Neural progenitor cell (in vitro differentiated cells): Measurements from ENCODE around the gene NAT10. TPM values are rescaled to one million over a fixed set of nuclear protein-coding genes. Genes with fewer than 3 reads are reported as not detected.

Experiments used
- DNase-seq: peaks from one replicate; pipeline ENCODE4 v3.0.0-alpha.2; 2016; ENCODE audit warnings: low spot score
- H2AFZ ChIP-seq: fragments of 200-600 bp; sonication (generic); replicated peaks from 2 replicates; pipeline ENCODE4 v1.6.1; 2016; ENCODE audit warnings: antibody characterized with exemption
- H3F3A ChIP-seq: fragments of 200-600 bp; sonication (generic); 2 replicates; pipeline ENCODE4 v1.6.1; 2016; ENCODE audit warnings: antibody characterized with exemption, low read depth
- H3K27ac ChIP-seq: fragments of 200-600 bp; sonication (generic); 2 replicates; pipeline ENCODE4 v1.5.1; 2016; ENCODE audit warnings: mild to moderate bottlenecking
- H3K27me3 ChIP-seq: fragments of 200-600 bp; sonication (generic); 2 replicates; pipeline ENCODE4 v1.6.1; 2016; ENCODE audit warnings: mild to moderate bottlenecking, moderate library complexity
- H3K36me3 ChIP-seq: fragments of 200-600 bp; sonication (generic); 2 replicates; pipeline ENCODE4 v1.5.1; 2016
- H3K4me1 ChIP-seq: fragments of 200-600 bp; sonication (generic); 2 replicates; pipeline ENCODE4 v1.6.1; 2016; ENCODE audit warnings: mixed run types
- H3K4me2 ChIP-seq: fragments of 200-600 bp; sonication (generic); 2 replicates; pipeline ENCODE4 v1.6.1; 2016
- H3K4me3 ChIP-seq: fragments of 200-600 bp; sonication (generic); 2 replicates; pipeline ENCODE4 v1.5.1; 2016
- H3K79me2 ChIP-seq: fragments of 200-600 bp; sonication (generic); 2 replicates; pipeline ENCODE4 v1.6.1; 2016; ENCODE audit warnings: low read depth
- H3K9ac ChIP-seq: fragments of 200-600 bp; sonication (generic); 2 replicates; pipeline ENCODE4 v1.6.1; 2016
- H3K9me3 ChIP-seq: fragments of 200-600 bp; sonication (generic); 2 replicates; pipeline ENCODE4 v1.5.1; 2016; ENCODE audit warnings: low read depth
- H4K20me1 ChIP-seq: fragments of 200-600 bp; sonication (generic); 2 replicates; pipeline ENCODE4 v1.6.1; 2016; ENCODE audit warnings: low read depth
- H3K27ac Mint-ChIP-seq: 3 replicates; pipeline ENCODE4 v1.8.0; 2021; ENCODE audit warnings: mixed read lengths
- H3K27me3 Mint-ChIP-seq: 2 replicates; pipeline ENCODE4 v1.8.0; 2022; ENCODE audit warnings: low read depth, mild to moderate bottlenecking, inconsistent platforms, moderate library complexity, mixed read lengths; ENCODE audit not compliant: insufficient read depth
- H3K36me3 Mint-ChIP-seq: 3 replicates; pipeline ENCODE4 v1.8.0; 2021; ENCODE audit warnings: mixed read lengths
- H3K4me1 Mint-ChIP-seq: 3 replicates; pipeline ENCODE4 v1.8.0; 2021; ENCODE audit warnings: mixed read lengths
- H3K4me3 Mint-ChIP-seq: 3 replicates; pipeline ENCODE4 v1.8.0; 2021; ENCODE audit warnings: mild to moderate bottlenecking, moderate library complexity, mixed read lengths
- H3K9me3 Mint-ChIP-seq: 3 replicates; pipeline ENCODE4 v1.8.0; 2020; ENCODE audit warnings: mixed read lengths
- EZH2 ChIP-seq: fragments of 200-600 bp; sonication (generic); IDR thresholded peaks from 2 replicates; pipeline ENCODE4 v1.6.1; 2017; ENCODE audit warnings: antibody characterized with exemption, mild to moderate bottlenecking, moderate library complexity
- EZH2phosphoT487 ChIP-seq: fragments of 200-600 bp; sonication (generic); IDR thresholded peaks from 2 replicates; pipeline ENCODE4 v1.6.1; 2017; ENCODE audit warnings: antibody characterized with exemption
- total RNA-seq: library from RNA; depleted of rRNA; stranded (reverse); fragments of >200 nt; gene quantifications from 2 replicates; pipeline ENCODE4 v1.2.3, GENCODE V29; 2015; ENCODE audit warnings: low replicate concordance
- TF ChIP-seq, protein P1 (sequence below): fragments of 200-600 bp; sonication (generic); IDR thresholded peaks from 2 replicates; pipeline ENCODE4 v1.5.1; 2017; ENCODE audit warnings: antibody characterized with exemption, mild to moderate bottlenecking

Gene NAT10
- total RNA-seq, 1 donor from 2014 or later = 42.9 TPM

DNA sequence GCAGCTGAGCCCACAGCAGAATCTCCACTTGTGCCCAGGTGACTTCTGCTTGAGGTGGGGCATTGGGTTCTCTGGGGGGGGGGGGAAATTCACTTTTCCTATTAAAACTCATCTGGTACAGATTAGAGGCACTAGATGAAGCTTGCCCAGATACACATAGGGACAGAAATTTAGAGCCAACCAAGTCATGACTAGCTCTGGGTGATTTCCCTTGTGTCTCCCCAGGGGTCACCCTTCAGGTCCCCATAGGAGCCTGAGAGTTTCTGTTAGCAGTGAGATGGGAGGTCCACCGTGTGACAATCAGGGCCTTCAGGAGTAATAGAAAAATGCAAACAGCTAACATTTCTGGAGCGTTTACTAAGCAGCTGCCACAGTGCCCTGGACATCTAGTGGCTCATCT is 77.0 kb downstream of the NAT10 start:
- TF ChIP-seq EZH2 (no peak), EZH2phosphoT487 (no peak)
- TF ChIP-seq, protein P1, sequence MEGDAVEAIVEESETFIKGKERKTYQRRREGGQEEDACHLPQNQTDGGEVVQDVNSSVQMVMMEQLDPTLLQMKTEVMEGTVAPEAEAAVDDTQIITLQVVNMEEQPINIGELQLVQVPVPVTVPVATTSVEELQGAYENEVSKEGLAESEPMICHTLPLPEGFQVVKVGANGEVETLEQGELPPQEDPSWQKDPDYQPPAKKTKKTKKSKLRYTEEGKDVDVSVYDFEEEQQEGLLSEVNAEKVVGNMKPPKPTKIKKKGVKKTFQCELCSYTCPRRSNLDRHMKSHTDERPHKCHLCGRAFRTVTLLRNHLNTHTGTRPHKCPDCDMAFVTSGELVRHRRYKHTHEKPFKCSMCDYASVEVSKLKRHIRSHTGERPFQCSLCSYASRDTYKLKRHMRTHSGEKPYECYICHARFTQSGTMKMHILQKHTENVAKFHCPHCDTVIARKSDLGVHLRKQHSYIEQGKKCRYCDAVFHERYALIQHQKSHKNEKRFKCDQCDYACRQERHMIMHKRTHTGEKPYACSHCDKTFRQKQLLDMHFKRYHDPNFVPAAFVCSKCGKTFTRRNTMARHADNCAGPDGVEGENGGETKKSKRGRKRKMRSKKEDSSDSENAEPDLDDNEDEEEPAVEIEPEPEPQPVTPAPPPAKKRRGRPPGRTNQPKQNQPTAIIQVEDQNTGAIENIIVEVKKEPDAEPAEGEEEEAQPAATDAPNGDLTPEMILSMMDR = no peak
- Histone ChIP-seq H3K79me2 (no peaks in the 10 kb centered on the region), H4K20me1 (no peaks in the 10 kb centered on the region), H3K27me3 (peaks cover 21% of the 10 kb centered on the region), H3K4me2 (no peak overlapping the region), H3K36me3 (no peaks in the 10 kb centered on the region), H3K4me1 (peaks cover 22% of the 10 kb centered on the region), H3K9ac (no peak overlapping the region), H3K27ac (no peak overlapping the region), H3K4me3 (no peak overlapping the region), H3K9me3 (no peaks in the 10 kb centered on the region), H3F3A (peaks cover 20% of the 10 kb centered on the region), H2AFZ (no peak overlapping the region)
- Mint-ChIP-seq H3K9me3 (no peaks in the 10 kb centered on the region), H3K27me3 (peaks cover 4% of the 10 kb centered on the region), H3K4me3 (no peak overlapping the region), H3K4me1 (peaks cover 29% of the 10 kb centered on the region), H3K36me3 (no peaks in the 10 kb centered on the region), H3K27ac (no peak overlapping the region)
- no peak for DNase-seq

DNA sequence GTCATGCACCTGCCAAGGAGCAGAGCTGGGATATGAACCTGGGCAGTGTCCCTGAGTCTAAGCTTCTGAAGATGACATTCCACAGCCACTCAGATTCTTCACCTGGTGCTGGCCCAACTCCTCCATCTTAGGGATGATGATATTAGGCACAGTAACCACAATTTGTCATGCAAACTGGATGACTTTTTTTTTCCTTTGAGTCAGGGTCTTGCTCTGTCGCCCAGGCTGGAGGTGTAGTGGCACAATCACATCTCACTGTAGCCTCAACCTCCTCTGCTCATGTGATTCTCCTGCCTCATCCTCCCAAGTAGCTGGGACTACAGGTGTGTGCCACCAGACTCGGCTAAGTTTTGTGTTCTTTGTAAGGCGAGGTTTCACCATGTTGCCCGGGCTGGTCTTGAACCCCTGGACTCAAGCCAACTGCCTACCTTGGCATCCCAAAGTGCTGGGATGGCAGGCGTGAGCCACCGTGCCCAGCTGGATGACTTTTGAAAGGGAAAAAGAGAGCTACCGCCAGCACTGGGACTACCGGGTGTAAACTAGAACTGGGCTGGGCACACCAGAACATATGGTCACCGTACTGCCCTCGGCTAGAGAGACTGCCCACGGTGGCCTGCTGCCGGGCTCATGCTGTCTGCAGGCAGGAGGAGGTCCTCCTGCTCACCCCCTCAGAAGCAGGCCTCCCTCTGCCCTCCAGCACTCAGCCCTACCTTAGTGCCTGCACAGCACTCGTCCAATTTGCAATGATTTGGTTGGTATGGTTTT is 77.7 kb downstream of the NAT10 start:
- no peaks in the 10 kb centered on the region for H3K36me3 ChIP-seq
- H3K4me1 ChIP-seq = peaks cover 25% of the 10 kb centered on the region
- H3K4me2 ChIP-seq = no peak overlapping the region
- H3K27ac ChIP-seq = no peak overlapping the region
- no peaks in the 10 kb centered on the region for H4K20me1 ChIP-seq
- Mint-ChIP-seq H3K27ac (no peak overlapping the region), H3K27me3 (peaks cover 4% of the 10 kb centered on the region), H3K4me3 (no peak overlapping the region), H3K36me3 (no peaks in the 10 kb centered on the region), H3K4me1 (peaks cover 34% of the 10 kb centered on the region), H3K9me3 (no peaks in the 10 kb centered on the region)
- peaks cover 28% of the 10 kb centered on the region for H3K27me3 ChIP-seq
- H3K9me3 ChIP-seq = no peaks in the 10 kb centered on the region
- DNase-seq = no peak
- H3K79me2 ChIP-seq = no peaks in the 10 kb centered on the region
- peaks cover 20% of the 10 kb centered on the region for H3F3A ChIP-seq
- no peak overlapping the region for H3K4me3 ChIP-seq
- no peak overlapping the region for H2AFZ ChIP-seq
- H3K9ac ChIP-seq = no peak overlapping the region
- no peak for TF ChIP-seq EZH2phosphoT487
- TF ChIP-seq EZH2 = no peak
- TF ChIP-seq, protein P1 = no peak

DNA sequence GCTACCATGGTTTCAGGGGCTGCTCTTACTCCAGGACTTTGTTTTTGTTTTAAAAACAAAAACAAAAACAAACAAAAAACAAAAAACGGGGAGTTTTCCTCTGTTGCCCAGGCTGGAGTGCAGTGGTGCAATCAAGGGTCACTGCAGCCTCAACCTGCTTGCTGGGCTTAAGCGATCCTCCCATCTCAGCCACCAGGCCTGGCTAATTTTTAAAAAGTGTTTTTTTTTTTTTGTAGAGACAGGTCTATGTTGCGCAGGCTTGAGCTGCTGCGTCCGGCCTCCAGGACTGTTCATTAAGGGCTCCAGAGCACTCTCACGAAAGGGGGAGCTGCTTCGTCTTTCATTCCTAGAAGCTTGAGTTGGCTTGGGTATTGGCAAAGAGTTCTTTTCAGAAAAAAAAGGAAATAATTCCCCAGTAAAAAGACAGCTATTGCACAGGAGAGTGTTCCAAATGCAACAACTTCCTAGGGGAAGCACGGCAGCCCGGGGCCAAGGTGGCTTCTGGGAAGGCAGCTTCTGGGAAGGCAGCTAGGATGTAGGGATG is 78.5 kb downstream of the NAT10 start:
- no peak for TF ChIP-seq EZH2
- TF ChIP-seq, protein P1 = no peak
- H3K4me3 Mint-ChIP-seq = no peak overlapping the region
- H3K79me2 ChIP-seq = no peaks in the 10 kb centered on the region
- peaks cover 30% of the 10 kb centered on the region for H3K4me1 ChIP-seq
- no peak overlapping the region for H3K4me3 ChIP-seq
- no peaks in the 10 kb centered on the region for H3K9me3 Mint-ChIP-seq
- peaks cover 42% of the 10 kb centered on the region for H3K4me1 Mint-ChIP-seq
- H3K27me3 Mint-ChIP-seq = peaks cover 4% of the 10 kb centered on the region
- no peaks in the 10 kb centered on the region for H3K36me3 ChIP-seq
- H3K36me3 Mint-ChIP-seq = no peaks in the 10 kb centered on the region
- H3F3A ChIP-seq = peaks cover 20% of the 10 kb centered on the region
- no peaks in the 10 kb centered on the region for H3K9me3 ChIP-seq
- DNase-seq = no peak
- H3K9ac ChIP-seq = no peak overlapping the region
- H2AFZ ChIP-seq = no peak overlapping the region
- H3K27me3 ChIP-seq = peaks cover 36% of the 10 kb centered on the region
- no peak overlapping the region for H3K27ac ChIP-seq
- no peaks in the 10 kb centered on the region for H4K20me1 ChIP-seq
- H3K27ac Mint-ChIP-seq = no peak overlapping the region
- H3K4me2 ChIP-seq = no peak overlapping the region
